Suprapubic skin (tissue), 4 donors: Measurements from ENCODE around the gene IRF9.
A peak's percentile ranks its signal among the peaks of the same experiment; 100 is the strongest.

Experiments used
- EP300 ChIP-seq: sonication (generic); formaldehyde crosslinking; IDR thresholded peaks from one replicate; pipeline ENCODE4 v1.6.1; 2017; ENCODE audit warnings: antibody characterized with exemption
- POLR2A ChIP-seq, 2 donors: fragments of 450-650 bp; IDR thresholded peaks; one replicate each; pipeline ENCODE4 v1.6.1; 2017; ENCODE audit warnings: antibody characterized with exemption in 2 of 2, mild to moderate bottlenecking in 2 of 2, moderate library complexity in 2 of 2
- POLR2AphosphoS5 ChIP-seq, 3 donors: sonication (generic); formaldehyde crosslinking; IDR thresholded peaks; one replicate each; pipeline ENCODE4 v1.6.1; 2017; ENCODE audit warnings: antibody characterized with exemption in 3 of 3
- TF ChIP-seq, protein P1 (sequence below), 2 donors: fragments of 200-600 bp in 1 of 2; fragments of 450-650 bp in 1 of 2; sonication (generic) in 1 of 2; IDR thresholded peaks; one replicate each; pipeline ENCODE4 v1.5.1; 2016 to 2019; ENCODE audit warnings: antibody characterized with exemption in 2 of 2, mild to moderate bottlenecking in 1 of 2, moderate library complexity in 1 of 2

DNA sequence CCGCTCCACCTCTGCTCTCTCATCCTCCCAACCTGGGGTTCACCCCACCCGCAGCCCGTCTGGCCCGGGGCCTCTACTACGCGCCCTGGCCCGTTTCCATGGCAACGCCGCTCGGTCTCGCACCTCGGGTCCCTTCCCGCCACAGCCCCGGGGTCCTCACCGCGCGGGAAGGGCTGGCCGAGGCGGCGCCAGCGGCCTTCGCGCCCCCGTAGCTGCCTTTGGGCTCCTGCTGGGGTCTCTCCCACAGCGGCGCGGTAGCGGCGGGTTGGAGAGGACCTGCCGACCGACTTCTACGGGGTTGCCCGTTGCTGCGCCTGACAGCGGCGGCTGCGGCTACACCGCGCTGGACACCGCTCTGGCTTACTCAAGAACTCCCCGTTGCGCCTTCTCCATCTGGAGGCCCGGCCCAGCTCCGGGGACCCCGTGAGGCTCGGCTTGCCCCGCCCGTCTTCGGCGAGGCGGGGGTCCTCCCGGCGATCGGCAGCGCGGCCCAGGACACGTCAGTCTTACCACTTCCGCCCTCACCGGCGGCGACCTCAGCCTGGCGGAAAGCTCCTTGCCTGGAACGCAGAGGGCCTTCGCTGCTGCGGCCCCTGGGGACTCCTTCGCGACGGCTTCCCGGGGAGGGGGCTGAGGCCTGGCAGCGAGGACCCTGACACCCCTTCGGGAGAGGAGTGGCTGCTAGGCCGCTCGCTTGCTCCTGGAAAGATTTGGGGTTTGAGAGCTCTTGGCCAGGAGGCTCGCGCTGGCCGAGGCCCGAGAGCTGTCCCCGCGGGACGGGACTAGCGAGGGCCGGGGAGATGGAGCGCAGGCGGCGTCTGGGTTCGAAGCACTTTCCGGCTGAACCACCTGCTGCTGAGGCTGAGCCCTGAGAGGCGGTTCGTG is 34.4 kb downstream of the IRF9 start, which contains the start of gene TM9SF1:
- TF ChIP-seq, protein P1, sequence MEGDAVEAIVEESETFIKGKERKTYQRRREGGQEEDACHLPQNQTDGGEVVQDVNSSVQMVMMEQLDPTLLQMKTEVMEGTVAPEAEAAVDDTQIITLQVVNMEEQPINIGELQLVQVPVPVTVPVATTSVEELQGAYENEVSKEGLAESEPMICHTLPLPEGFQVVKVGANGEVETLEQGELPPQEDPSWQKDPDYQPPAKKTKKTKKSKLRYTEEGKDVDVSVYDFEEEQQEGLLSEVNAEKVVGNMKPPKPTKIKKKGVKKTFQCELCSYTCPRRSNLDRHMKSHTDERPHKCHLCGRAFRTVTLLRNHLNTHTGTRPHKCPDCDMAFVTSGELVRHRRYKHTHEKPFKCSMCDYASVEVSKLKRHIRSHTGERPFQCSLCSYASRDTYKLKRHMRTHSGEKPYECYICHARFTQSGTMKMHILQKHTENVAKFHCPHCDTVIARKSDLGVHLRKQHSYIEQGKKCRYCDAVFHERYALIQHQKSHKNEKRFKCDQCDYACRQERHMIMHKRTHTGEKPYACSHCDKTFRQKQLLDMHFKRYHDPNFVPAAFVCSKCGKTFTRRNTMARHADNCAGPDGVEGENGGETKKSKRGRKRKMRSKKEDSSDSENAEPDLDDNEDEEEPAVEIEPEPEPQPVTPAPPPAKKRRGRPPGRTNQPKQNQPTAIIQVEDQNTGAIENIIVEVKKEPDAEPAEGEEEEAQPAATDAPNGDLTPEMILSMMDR (IDR thresholded peaks at IDR 0.05): no peak
- TF ChIP-seq POLR2A (IDR thresholded peaks at IDR 0.05): peak; percentile 40 to 48
- peak; percentile 75 to 93 (median 81) for TF ChIP-seq POLR2AphosphoS5 (IDR thresholded peaks at IDR 0.05)
- TF ChIP-seq EP300: no peak
